ENCODE results near the gene TRIM26. TPM values are rescaled to one million over a fixed set of nuclear protein-coding genes. Genes with fewer than 3 reads are reported as not detected.
"Not testable (repeated sequence)": the region's sequence is repeated elsewhere in the genome, so short reads cannot be mapped to it uniquely, and the experiment has no call there.

TRIM26 gene
- total RNA-seq (2014; rRNA removed; shearing (Covaris generic); ENCODE audit: low replicate concordance), result 37.0 and 49.7 TPM in 2 replicates

- H3K36me3 ChIP-seq (ENCODE audit: insufficient read depth, low read length), result no peaks in the 10 kb centered on the region
- H3K9me3 ChIP-seq (ENCODE audit: low read length), result no peaks in the 10 kb centered on the region
- peak within 1 kb of the TSS; percentile 94 for H3K9ac ChIP-seq (ENCODE audit: low read length)
- no peaks in the 10 kb centered on the region for H3K9me2 ChIP-seq (replicated peaks; ENCODE audit: insufficient read depth, low read length)
- H3K27ac ChIP-seq (ENCODE audit: low read length), result peak within 1 kb of the TSS; percentile 81
- H3K4me2 ChIP-seq (ENCODE audit: low read depth, low read length, poor library complexity, severe bottlenecking), result peak within 1 kb of the TSS; percentile 91
- H4K20me1 ChIP-seq (ENCODE audit: insufficient read depth, low read depth, low read length), result peaks cover 12% of the 10 kb centered on the region; the same call in 1 of the 2 replicates
- peaks cover 50% of the 10 kb centered on the region for H3K79me2 ChIP-seq (ENCODE audit: low read length)
- H2AFZ ChIP-seq (ENCODE audit: low read length), result peak within 1 kb of the TSS; percentile 76
- peak; percentile 99 for DNase-seq
- peaks cover 56% of the 10 kb centered on the region for H3K4me1 ChIP-seq (ENCODE audit: low read length)
- peak within 1 kb of the TSS; percentile 81 for H3K4me3 ChIP-seq (ENCODE audit: low read length)
- no peaks in the 10 kb centered on the region for H3K27me3 ChIP-seq (ENCODE audit: low read length)
Measured at GRCh38 chr6:30212865-30213666, at the start of gene TRIM26. TSS of gene TRIM26 (minus strand) at chr6:30213406. CDS start at chr6:30199103, 14,303 bp downstream.

GRCh38 chr6:30260036-30260504 lies 46.9 kb upstream of the TRIM26 start:
- Histone ChIP-seq H3K4me1 (ENCODE audit: low read length) (peaks cover 3% of the 10 kb centered on the region; the same call in 1 of the 2 replicates), H3K79me2 (ENCODE audit: low read length) (no peaks in the 10 kb centered on the region), H3K9ac (ENCODE audit: low read length) (peak overlapping the region; percentile 65), H3K36me3 (ENCODE audit: insufficient read depth, low read length) (no peaks in the 10 kb centered on the region), H3K27ac (ENCODE audit: low read length) (no peak overlapping the region), H2AFZ (ENCODE audit: low read length) (no peak overlapping the region; the same call in 1 of the 2 replicates), H3K4me3 (ENCODE audit: low read length) (peak overlapping the region; percentile 69), H3K9me3 (ENCODE audit: low read length) (no peaks in the 10 kb centered on the region), H4K20me1 (ENCODE audit: insufficient read depth, low read depth, low read length) (no peaks in the 10 kb centered on the region), H3K4me2 (ENCODE audit: low read depth, low read length, poor library complexity, severe bottlenecking) (peak overlapping the region; percentile 65), H3K9me2 (replicated peaks; ENCODE audit: insufficient read depth, low read length) (no peaks in the 10 kb centered on the region), H3K27me3 (ENCODE audit: low read length) (no peaks in the 10 kb centered on the region)
- DNase-seq, result no peak

- peak; percentile 65 for DNase-seq
- H4K20me1 ChIP-seq (ENCODE audit: insufficient read depth, low read depth, low read length), result no peaks in the 10 kb centered on the region
- H3K4me2 ChIP-seq (ENCODE audit: low read depth, low read length, poor library complexity, severe bottlenecking), result peak overlapping the region; percentile 65
- H3K9me3 ChIP-seq (ENCODE audit: low read length), result no peaks in the 10 kb centered on the region
- peak overlapping the region; percentile 69 for H3K4me3 ChIP-seq (ENCODE audit: low read length)
- no peaks in the 10 kb centered on the region for H3K9me2 ChIP-seq (replicated peaks; ENCODE audit: insufficient read depth, low read length)
- no peaks in the 10 kb centered on the region for H3K79me2 ChIP-seq (ENCODE audit: low read length)
- no peaks in the 10 kb centered on the region for H3K27me3 ChIP-seq (ENCODE audit: low read length)
- peak overlapping the region; percentile 65 for H3K9ac ChIP-seq (ENCODE audit: low read length)
- no peak overlapping the region for H3K27ac ChIP-seq (ENCODE audit: low read length)
- H3K4me1 ChIP-seq (ENCODE audit: low read length), result peaks cover 3% of the 10 kb centered on the region; the same call in 1 of the 2 replicates
- H3K36me3 ChIP-seq (ENCODE audit: insufficient read depth, low read length), result no peaks in the 10 kb centered on the region
- peak overlapping the region; percentile 89 for H2AFZ ChIP-seq (ENCODE audit: low read length)
Measured at GRCh38 chr6:30259140-30260035, 46.2 kb upstream of the TRIM26 start.

GRCh38 chr6:30258204-30258603 lies 45.0 kb upstream of the TRIM26 start:
- Histone ChIP-seq H3K9me3 (ENCODE audit: low read length) (no peaks in the 10 kb centered on the region), H2AFZ (ENCODE audit: low read length) (no peak overlapping the region), H3K4me2 (ENCODE audit: low read depth, low read length, poor library complexity, severe bottlenecking) (no peak overlapping the region), H3K9me2 (replicated peaks; ENCODE audit: insufficient read depth, low read length) (no peaks in the 10 kb centered on the region), H3K4me3 (ENCODE audit: low read length) (no peak overlapping the region), H3K27ac (ENCODE audit: low read length) (no peak overlapping the region), H4K20me1 (ENCODE audit: insufficient read depth, low read depth, low read length) (no peaks in the 10 kb centered on the region), H3K36me3 (ENCODE audit: insufficient read depth, low read length) (no peaks in the 10 kb centered on the region), H3K9ac (ENCODE audit: low read length) (no peak overlapping the region), H3K27me3 (ENCODE audit: low read length) (no peaks in the 10 kb centered on the region), H3K4me1 (ENCODE audit: low read length) (peaks cover 3% of the 10 kb centered on the region; the same call in 1 of the 2 replicates), H3K79me2 (ENCODE audit: low read length) (no peaks in the 10 kb centered on the region)
- no peak for DNase-seq

- not testable (repeated sequence) for H3K27me3 ChIP-seq (ENCODE audit: low read length); H3K4me2 ChIP-seq (ENCODE audit: low read depth, low read length, poor library complexity, severe bottlenecking); H2AFZ ChIP-seq (ENCODE audit: low read length); H3K9me3 ChIP-seq (ENCODE audit: low read length); DNase-seq; H3K36me3 ChIP-seq (ENCODE audit: insufficient read depth, low read length); H3K4me1 ChIP-seq (ENCODE audit: low read length); H3K4me3 ChIP-seq (ENCODE audit: low read length); H3K79me2 ChIP-seq (ENCODE audit: low read length); H3K9me2 ChIP-seq (replicated peaks; ENCODE audit: insufficient read depth, low read length); H3K9ac ChIP-seq (ENCODE audit: low read length); H4K20me1 ChIP-seq (ENCODE audit: insufficient read depth, low read depth, low read length); H3K27ac ChIP-seq (ENCODE audit: low read length)
Measured at GRCh38 chr6:30252417-30252816, 39.2 kb upstream of the TRIM26 start.

- H3K9ac ChIP-seq (ENCODE audit: low read length), result no peak overlapping the region
- H2AFZ ChIP-seq (ENCODE audit: low read length), result no peak overlapping the region
- H4K20me1 ChIP-seq (ENCODE audit: insufficient read depth, low read depth, low read length), result no peaks in the 10 kb centered on the region
- H3K9me2 ChIP-seq (replicated peaks; ENCODE audit: insufficient read depth, low read length), result no peaks in the 10 kb centered on the region
- DNase-seq, result no peak
- H3K4me1 ChIP-seq (ENCODE audit: low read length), result no peaks in the 10 kb centered on the region
- no peaks in the 10 kb centered on the region for H3K79me2 ChIP-seq (ENCODE audit: low read length)
- H3K27ac ChIP-seq (ENCODE audit: low read length), result no peak overlapping the region
- no peak overlapping the region for H3K4me3 ChIP-seq (ENCODE audit: low read length)
- no peaks in the 10 kb centered on the region for H3K27me3 ChIP-seq (ENCODE audit: low read length)
- H3K36me3 ChIP-seq (ENCODE audit: insufficient read depth, low read length), result no peaks in the 10 kb centered on the region
- no peaks in the 10 kb centered on the region for H3K9me3 ChIP-seq (ENCODE audit: low read length)
- H3K4me2 ChIP-seq (ENCODE audit: low read depth, low read length, poor library complexity, severe bottlenecking), result no peak overlapping the region
Measured at GRCh38 chr6:30244560-30244959, 31.4 kb upstream of the TRIM26 start.

GRCh38 chr6:30238178-30238795 lies 25.1 kb upstream of the TRIM26 start:
- Histone ChIP-seq H2AFZ (ENCODE audit: low read length) (no peak overlapping the region), H3K27me3 (ENCODE audit: low read length) (no peaks in the 10 kb centered on the region), H3K9me2 (replicated peaks; ENCODE audit: insufficient read depth, low read length) (no peaks in the 10 kb centered on the region), H4K20me1 (ENCODE audit: insufficient read depth, low read depth, low read length) (no peaks in the 10 kb centered on the region; the same call in 1 of the 2 replicates), H3K79me2 (ENCODE audit: low read length) (no peaks in the 10 kb centered on the region), H3K27ac (ENCODE audit: low read length) (no peak overlapping the region), H3K4me3 (ENCODE audit: low read length) (no peak overlapping the region), H3K9me3 (ENCODE audit: low read length) (no peaks in the 10 kb centered on the region), H3K4me1 (ENCODE audit: low read length) (0 out of 2 replicates have a peak, but pooled peaks cover 2% of the 10 kb centered on the region), H3K36me3 (ENCODE audit: insufficient read depth, low read length) (no peaks in the 10 kb centered on the region), H3K9ac (ENCODE audit: low read length) (no peak overlapping the region), H3K4me2 (ENCODE audit: low read depth, low read length, poor library complexity, severe bottlenecking) (no peak overlapping the region)
- DNase-seq, result peak; percentile 75
